Measurements from ENCODE around the gene IPPK.

DNA sequence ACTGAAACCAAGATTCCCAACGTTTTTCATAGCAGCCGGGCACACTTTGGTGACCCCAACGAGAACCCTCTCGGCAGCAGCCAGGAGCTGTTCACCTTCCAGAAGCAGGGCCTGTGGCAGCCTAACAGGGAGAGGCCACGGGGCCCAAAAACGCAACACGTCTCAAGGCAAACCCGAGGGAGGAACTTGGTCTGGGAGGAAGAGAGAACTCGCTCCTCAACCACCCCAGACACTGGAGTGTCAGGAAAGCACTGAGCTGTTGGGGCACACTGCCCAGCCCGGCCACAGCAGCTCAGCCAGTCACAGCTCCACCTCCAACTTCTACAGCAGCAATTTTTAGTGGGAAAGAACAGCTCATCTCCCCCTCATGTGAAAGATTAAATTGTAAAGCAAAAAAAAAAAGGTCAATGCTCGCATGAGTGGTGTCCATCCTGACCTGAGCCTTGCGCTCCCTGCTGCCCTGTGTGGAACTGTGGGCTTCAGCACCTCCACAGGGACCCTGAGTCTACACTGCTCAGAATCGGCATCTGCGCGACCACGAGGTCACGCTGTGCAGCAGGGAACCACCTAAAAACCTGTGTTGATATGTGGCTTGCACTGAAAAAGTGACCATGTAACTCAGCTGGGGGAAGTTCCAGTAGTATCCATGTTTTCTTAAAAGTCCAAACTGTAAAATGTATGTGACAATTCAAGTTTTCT, 55.0 kb downstream of the IPPK start:
- TF ChIP-seq, protein P1, sequence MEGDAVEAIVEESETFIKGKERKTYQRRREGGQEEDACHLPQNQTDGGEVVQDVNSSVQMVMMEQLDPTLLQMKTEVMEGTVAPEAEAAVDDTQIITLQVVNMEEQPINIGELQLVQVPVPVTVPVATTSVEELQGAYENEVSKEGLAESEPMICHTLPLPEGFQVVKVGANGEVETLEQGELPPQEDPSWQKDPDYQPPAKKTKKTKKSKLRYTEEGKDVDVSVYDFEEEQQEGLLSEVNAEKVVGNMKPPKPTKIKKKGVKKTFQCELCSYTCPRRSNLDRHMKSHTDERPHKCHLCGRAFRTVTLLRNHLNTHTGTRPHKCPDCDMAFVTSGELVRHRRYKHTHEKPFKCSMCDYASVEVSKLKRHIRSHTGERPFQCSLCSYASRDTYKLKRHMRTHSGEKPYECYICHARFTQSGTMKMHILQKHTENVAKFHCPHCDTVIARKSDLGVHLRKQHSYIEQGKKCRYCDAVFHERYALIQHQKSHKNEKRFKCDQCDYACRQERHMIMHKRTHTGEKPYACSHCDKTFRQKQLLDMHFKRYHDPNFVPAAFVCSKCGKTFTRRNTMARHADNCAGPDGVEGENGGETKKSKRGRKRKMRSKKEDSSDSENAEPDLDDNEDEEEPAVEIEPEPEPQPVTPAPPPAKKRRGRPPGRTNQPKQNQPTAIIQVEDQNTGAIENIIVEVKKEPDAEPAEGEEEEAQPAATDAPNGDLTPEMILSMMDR (IDR thresholded peaks at IDR 0.05), result no peak
- no peak for TF ChIP-seq POLR2AphosphoS5 (IDR thresholded peaks at IDR 0.05; ENCODE audit: low read depth, low read length)
- TF ChIP-seq TCF7L2 (IDR thresholded peaks at IDR 0.05; ENCODE audit: low read depth, low read length), result no peak
- TF ChIP-seq, protein P2, sequence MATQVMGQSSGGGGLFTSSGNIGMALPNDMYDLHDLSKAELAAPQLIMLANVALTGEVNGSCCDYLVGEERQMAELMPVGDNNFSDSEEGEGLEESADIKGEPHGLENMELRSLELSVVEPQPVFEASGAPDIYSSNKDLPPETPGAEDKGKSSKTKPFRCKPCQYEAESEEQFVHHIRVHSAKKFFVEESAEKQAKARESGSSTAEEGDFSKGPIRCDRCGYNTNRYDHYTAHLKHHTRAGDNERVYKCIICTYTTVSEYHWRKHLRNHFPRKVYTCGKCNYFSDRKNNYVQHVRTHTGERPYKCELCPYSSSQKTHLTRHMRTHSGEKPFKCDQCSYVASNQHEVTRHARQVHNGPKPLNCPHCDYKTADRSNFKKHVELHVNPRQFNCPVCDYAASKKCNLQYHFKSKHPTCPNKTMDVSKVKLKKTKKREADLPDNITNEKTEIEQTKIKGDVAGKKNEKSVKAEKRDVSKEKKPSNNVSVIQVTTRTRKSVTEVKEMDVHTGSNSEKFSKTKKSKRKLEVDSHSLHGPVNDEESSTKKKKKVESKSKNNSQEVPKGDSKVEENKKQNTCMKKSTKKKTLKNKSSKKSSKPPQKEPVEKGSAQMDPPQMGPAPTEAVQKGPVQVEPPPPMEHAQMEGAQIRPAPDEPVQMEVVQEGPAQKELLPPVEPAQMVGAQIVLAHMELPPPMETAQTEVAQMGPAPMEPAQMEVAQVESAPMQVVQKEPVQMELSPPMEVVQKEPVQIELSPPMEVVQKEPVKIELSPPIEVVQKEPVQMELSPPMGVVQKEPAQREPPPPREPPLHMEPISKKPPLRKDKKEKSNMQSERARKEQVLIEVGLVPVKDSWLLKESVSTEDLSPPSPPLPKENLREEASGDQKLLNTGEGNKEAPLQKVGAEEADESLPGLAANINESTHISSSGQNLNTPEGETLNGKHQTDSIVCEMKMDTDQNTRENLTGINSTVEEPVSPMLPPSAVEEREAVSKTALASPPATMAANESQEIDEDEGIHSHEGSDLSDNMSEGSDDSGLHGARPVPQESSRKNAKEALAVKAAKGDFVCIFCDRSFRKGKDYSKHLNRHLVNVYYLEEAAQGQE (IDR thresholded peaks at IDR 0.05; ENCODE audit: insufficient read depth in 1 of 2, low read depth in 2 of 2, low read length in 1 of 2), result no peak
